Neural cell (in vitro differentiated cells): ENCODE results near the gene RCBTB2. TPM values are rescaled to one million over a fixed set of nuclear protein-coding genes. Genes with fewer than 3 reads are reported as not detected.

Experiments
- H2AFZ ChIP-seq: fragments of 200-600, 300-800 bp; sonication (generic), shearing (Covaris generic); 2 replicates; pipeline ENCODE4 v1.6.0; 2014; ENCODE audit warnings: low read depth, mild to moderate bottlenecking, antibody characterized with exemption, low read length, moderate library complexity
- H3F3A ChIP-seq: fragments of 200-600 bp; shearing (Covaris generic); 2 replicates; pipeline ENCODE4 v1.6.1; 2016; ENCODE audit warnings: mild to moderate bottlenecking, moderate library complexity, mixed read lengths, antibody characterized with exemption, low read length; ENCODE audit not compliant: insufficient read depth, poor library complexity, severe bottlenecking
- H3K27ac ChIP-seq: fragments of 200-600, 300-800 bp; sonication (generic), shearing (Covaris generic); 2 replicates; pipeline ENCODE4 v1.5.1; 2014; ENCODE audit warnings: mild to moderate bottlenecking, low read length, moderate library complexity
- H3K27me3 ChIP-seq: fragments of 300-800, 200-600 bp; sonication (generic), shearing (Covaris generic); 2 replicates; pipeline ENCODE4 v1.6.0; 2014; ENCODE audit warnings: mild to moderate bottlenecking, low read depth, low read length, moderate library complexity; ENCODE audit not compliant: insufficient read depth
- H3K36me3 ChIP-seq: fragments of 300-800, 200-600 bp; sonication (generic), shearing (Covaris generic); 2 replicates; pipeline ENCODE4 v1.5.1; 2014; ENCODE audit warnings: mild to moderate bottlenecking, antibody characterized with exemption, low read length, moderate library complexity; ENCODE audit not compliant: insufficient read depth
- H3K4me2 ChIP-seq: fragments of 300-800, 200-600 bp; sonication (generic), shearing (Covaris generic); 2 replicates; pipeline ENCODE4 v1.6.0; 2014; ENCODE audit warnings: mild to moderate bottlenecking, low read length
- H3K4me3 ChIP-seq: fragments of 300-800, 200-600 bp; sonication (generic), shearing (Covaris generic); 2 replicates; pipeline ENCODE4 v1.5.1; 2014; ENCODE audit warnings: mild to moderate bottlenecking, low read length, moderate library complexity
- H3K79me2 ChIP-seq: fragments of 200-600 bp; shearing (Covaris generic); replicated peaks from 2 replicates; pipeline ENCODE4 v1.6.0; 2014; ENCODE audit warnings: mild to moderate bottlenecking, low read length, moderate library complexity; ENCODE audit not compliant: insufficient read depth
- H3K9ac ChIP-seq: fragments of 300-800, 200-600 bp; sonication (generic), shearing (Covaris generic); 2 replicates; pipeline ENCODE4 v1.6.1; 2016; ENCODE audit warnings: mild to moderate bottlenecking, low read length, mixed read lengths
- H3K9me2 ChIP-seq: fragments of 200-600 bp; shearing (Covaris generic); 2 replicates; pipeline ENCODE4 v1.6.1; 2016; ENCODE audit warnings: mild to moderate bottlenecking, low read length, mixed read lengths; ENCODE audit not compliant: insufficient read depth
- H3K9me3 ChIP-seq: fragments of 200-600, 300-800 bp; sonication (generic), shearing (Covaris generic); 2 replicates; pipeline ENCODE4 v1.6.1; 2016; ENCODE audit warnings: mild to moderate bottlenecking, mixed run types, low read length, moderate library complexity, mixed read lengths
- H4K20me1 ChIP-seq: fragments of 200-600 bp; shearing (Covaris generic); 2 replicates; pipeline ENCODE4 v1.6.1; 2016; ENCODE audit warnings: mild to moderate bottlenecking, mixed run types; ENCODE audit not compliant: insufficient read depth
- CTCF ChIP-seq: fragments of 450-650 bp; IDR thresholded peaks from 2 replicates; pipeline ENCODE4 v1.5.1; 2014; ENCODE audit warnings: antibody characterized with exemption, mild to moderate bottlenecking, moderate library complexity; ENCODE audit not compliant: poor library complexity, severe bottlenecking
- EP300 ChIP-seq: fragments of 450-650 bp; conservative IDR thresholded peaks from 2 replicates; pipeline ENCODE4 v1.6.1; 2014; ENCODE audit warnings: antibody characterized with exemption, mild to moderate bottlenecking, moderate library complexity; ENCODE audit not compliant: poor library complexity, severe bottlenecking
- EZH2 ChIP-seq: fragments of 200-600, 300-800 bp; shearing (Covaris generic), sonication (generic); IDR thresholded peaks from 2 replicates; pipeline ENCODE4 v1.6.1; 2014; ENCODE audit warnings: antibody characterized with exemption, low read length, borderline replicate concordance, mild to moderate bottlenecking; ENCODE audit not compliant: insufficient read depth, poor library complexity, severe bottlenecking
- MXI1 ChIP-seq: fragments of 450-650 bp; conservative IDR thresholded peaks from 2 replicates; pipeline ENCODE4 v1.6.1; 2014; ENCODE audit warnings: antibody characterized with exemption, mild to moderate bottlenecking; ENCODE audit not compliant: poor library complexity, severe bottlenecking
- POLR2AphosphoS5 ChIP-seq: IDR thresholded peaks from 2 replicates; pipeline ENCODE4 v1.6.1; 2012
- RAD21 ChIP-seq: fragments of 450-650 bp; conservative IDR thresholded peaks from 2 replicates; pipeline ENCODE4 v1.6.1; 2014; ENCODE audit warnings: antibody characterized with exemption, mild to moderate bottlenecking, moderate library complexity
- REST ChIP-seq: IDR thresholded peaks from 2 replicates; pipeline ENCODE4 v1.6.1; 2012; ENCODE audit warnings: borderline replicate concordance
- SMC3 ChIP-seq: fragments of 450-650 bp; conservative IDR thresholded peaks from 2 replicates; pipeline ENCODE4 v1.6.1; 2014; ENCODE audit warnings: antibody characterized with exemption, mild to moderate bottlenecking, moderate library complexity; ENCODE audit not compliant: poor library complexity
- TAF1 ChIP-seq: IDR thresholded peaks from 2 replicates; pipeline ENCODE4 v1.6.1; 2012; ENCODE audit warnings: low read depth
- polyA plus RNA-seq: library from polyadenylated mRNA; depleted of rRNA; stranded (reverse); fragments of >200 nt; gene quantifications from 2 replicates; pipeline ENCODE4 v1.2.3, GENCODE V29; 2014

The RCBTB2 gene
- polyA plus RNA-seq, 1 donor from 2014 or later, result 19.0 TPM

GRCh38 chr13:48570216-48570828, 37.4 kb upstream of the RCBTB2 start:
- H3K79me2 ChIP-seq, result no peaks in the 10 kb centered on the region
- no peak overlapping the region for H3K9ac ChIP-seq
- no peaks in the 10 kb centered on the region for H3F3A ChIP-seq
- no peaks in the 10 kb centered on the region for H3K9me3 ChIP-seq
- H3K27ac ChIP-seq, result no peak overlapping the region
- H3K36me3 ChIP-seq, result no peaks in the 10 kb centered on the region
- no peaks in the 10 kb centered on the region for H3K9me2 ChIP-seq
- no peak overlapping the region for H2AFZ ChIP-seq
- no peak overlapping the region for H3K4me3 ChIP-seq
- TF ChIP-seq EP300 (no peak), REST (no peak), SMC3 (no peak), RAD21 (no peak), MXI1 (no peak), EZH2 (no peak), CTCF (no peak), TAF1 (no peak), POLR2AphosphoS5 (no peak)
- H3K27me3 ChIP-seq, result no peaks in the 10 kb centered on the region
- H4K20me1 ChIP-seq, result no peaks in the 10 kb centered on the region
- no peak overlapping the region for H3K4me2 ChIP-seq

- no peak overlapping the region for H3K9ac ChIP-seq
- H3K9me2 ChIP-seq, result no peaks in the 10 kb centered on the region
- no peak for TF ChIP-seq MXI1
- TF ChIP-seq REST, result no peak
- H3K79me2 ChIP-seq, result no peaks in the 10 kb centered on the region
- no peak overlapping the region for H2AFZ ChIP-seq
- H3F3A ChIP-seq, result no peaks in the 10 kb centered on the region
- no peak overlapping the region for H3K4me2 ChIP-seq
- H3K27me3 ChIP-seq, result no peaks in the 10 kb centered on the region
- no peaks in the 10 kb centered on the region for H3K9me3 ChIP-seq
- H3K27ac ChIP-seq, result no peak overlapping the region
- H3K36me3 ChIP-seq, result no peaks in the 10 kb centered on the region
- no peaks in the 10 kb centered on the region for H4K20me1 ChIP-seq
- H3K4me3 ChIP-seq, result no peak overlapping the region
Measured at GRCh38 chr13:48569104-48569666, 36.3 kb upstream of the RCBTB2 start.
